Heart right ventricle (tissue), 16 donors: ENCODE results near the gene MGP. TPM values are rescaled to one million over a fixed set of nuclear protein-coding genes. Genes with fewer than 3 reads are reported as not detected.

Source experiments
- ATAC-seq, 8 donors: fragments of 200-7000 bp; cut with Tn5 transposase; one replicate each; pipeline ENCODE4 v1.9.1; 2020; ENCODE audit warnings: mild to moderate bottlenecking in 8 of 8, moderate library complexity in 8 of 8, moderate number of reproducible peaks in 1 of 8
- DNase-seq, 2 donors: peaks; one replicate each; pipeline ENCODE4 v3.0.0-alpha.2; 2020
- H3K27ac ChIP-seq, 10 donors: fragments of 200-600 bp; sonication (generic) in 2 of 10; one replicate each; pipeline versions ENCODE4 v1.5.0 to v1.8.0; 2020 to 2022; ENCODE audit warnings: mild to moderate bottlenecking in 3 of 10
- H3K27me3 ChIP-seq, 7 donors: fragments of 200-600 bp; one replicate each; pipeline ENCODE4 v1.8.0; 2021 to 2022; ENCODE audit warnings: mild to moderate bottlenecking in 2 of 7
- H3K36me3 ChIP-seq, 9 donors: fragments of 200-600 bp; sonication (generic) in 1 of 9; one replicate each; pipeline versions ENCODE4 v1.5.0 to v1.8.0; 2020 to 2022; ENCODE audit warnings: mild to moderate bottlenecking in 2 of 9
- H3K4me1 ChIP-seq, 9 donors: fragments of 200-600 bp; sonication (generic) in 1 of 9; one replicate each; pipeline versions ENCODE4 v1.5.0 to v1.8.0; 2020 to 2022; ENCODE audit warnings: mild to moderate bottlenecking in 4 of 9
- H3K4me3 ChIP-seq, 10 donors: fragments of 200-600 bp; sonication (generic) in 2 of 10; one replicate each; pipeline versions ENCODE4 v1.5.0 to v1.8.0; 2020 to 2022; ENCODE audit warnings: mild to moderate bottlenecking in 7 of 10, moderate library complexity in 2 of 10
- H3K9me3 ChIP-seq, 11 donors: fragments of 200-600 bp in 10 of 11; sonication (generic) in 2 of 11; one replicate each; pipeline versions ENCODE4 v1.5.0 to v1.8.0; 2013 to 2022; ENCODE audit warnings: mild to moderate bottlenecking in 2 of 11, control low read depth in 1 of 11, moderate library complexity in 1 of 11
- CTCF ChIP-seq, 9 donors: fragments of 200-600 bp; sonication (generic) in 2 of 9; IDR thresholded peaks; one replicate each; pipeline versions ENCODE4 v1.5.0 to v1.8.0; 2021 to 2022; ENCODE audit warnings: antibody characterized with exemption in 9 of 9, mild to moderate bottlenecking in 5 of 9, moderate library complexity in 1 of 9
- WGBS, 2 donors: extraction: QIAGEN DNeasy Blood & Tissue Kit; methylation state at CpG; one replicate each; pipeline ENCODE4 v1.1.7; 2013; ENCODE audit warnings: inconsistent platforms in 1 of 2; 5-methylcytosine and 5-hydroxymethylcytosine counted together
- intact Hi-C, 10 donors: fragments of 100-400 bp; cut with DNase I; formaldehyde crosslinking; loops; one replicate each; pipeline versions ENCODE4 v1.11.1 to v1.14.2; 2022
- polyA plus RNA-seq, 2 donors: library from polyadenylated mRNA; stranded (reverse); fragments of 200-250 nt; gene quantifications; one replicate each; pipeline ENCODE4 v1.2.3, GENCODE V29; 2013
- total RNA-seq, 10 donors: library from RNA; stranded (reverse); fragmentation: NEBNext Ultra II Directional in 3 of 10; extraction: Animal tissue kit (Norgen Biotek cat#: 25700) in 3 of 10; gene quantifications; one replicate each; pipeline versions ENCODE4 v1.2.1 to v1.2.4, GENCODE V29; 2021 to 2023
- donor health status: Arrhythmogenic right ventricular cardiomyopathy.
- donor health status: ischemic (EF 13 %, LVEDD 7.1; RV severe dilation, severe dysfunction).
- donor health status: healthy with polysubstance abuse.
- donor health status: DM: no; HTN: yes; CAD: no.
- donor health status: DM: no; HTN: no; CAD: no.
- donor health status: ischemic (EF 25% LVEDD 6.9; RV normal size, moderate dysfunction).
- donor health status: ischemic (EF 25% LVEDD 5.7; RV mildly dilated, moderate dysfunction).
- donor health status: healthy.
- donor health status: DM: yes; HTN: yes; CAD: no.
- donor health status: Ischemic cardiomyopathy.
- donor health status: ischemic (EF 35%, LVEDD 5.7; RV mildly dilated, moderate dysfunction).
- donor health status: nonischemic (EF 11% LVEDD 7.7; RV severe dilation, severe dysfunction).
- donor health status: DM: yes; HTN: yes; CAD: no.
- donor health status: PGD.
- donor health status: ischemic (EF 29% LVEDD 5.4; RV normal size, mild dysfunction).
- donor health status: nonischemic (EF 23%, LVEDD 6.1; RV moderate dilation, normal function).

The MGP gene
- total and polyA plus RNA-seq, 12 donors = 151 to 528 (median 257) TPM

- H3K36me3 ChIP-seq = no peaks in the 10 kb centered on the region
- H3K4me3 ChIP-seq = no peak overlapping the region
- TF ChIP-seq CTCF (IDR thresholded peaks at IDR 0.05) = no peak
- ATAC-seq = no peak
- peak overlapping the region in 3 of 10 donors; percentile 11 to 82 (median 78) for H3K27ac ChIP-seq
- intact Hi-C loops = loop anchor here in 7 of 10 donors (2.0 to 10.0 kb wide), 9 partner anchors 42 to 430 kb away; partner anchors contain the start of genes RERG (in 3 of the 7), C12orf60 (in 2 of the 7), WBP11 (in 2 of the 7) and MGP (in 1 of the 7)
- no peaks in the 10 kb centered on the region for H3K9me3 ChIP-seq
- H3K4me1 ChIP-seq = peaks cover 7 to 76% (median 50%) of the 10 kb centered on the region in 9 donors
- no peak for DNase-seq
- H3K27me3 ChIP-seq = no peaks in the 10 kb centered on the region
Observed at GRCh38 chr12:14844401-14844800, 41.3 kb downstream of the MGP start.

- DNase-seq (peak; percentile 36 to 63), ATAC-seq (peak in 7 of 8 donors; percentile 31 to 73 (median 38))
- H3K4me1 ChIP-seq = peaks cover 7 to 68% (median 50%) of the 10 kb centered on the region in 9 donors
- H3K9me3 ChIP-seq = no peaks in the 10 kb centered on the region
- H3K27me3 ChIP-seq = no peaks in the 10 kb centered on the region
- H3K4me3 ChIP-seq = peak within 1 kb of the TSS in 9 of 10 donors; percentile 5 to 42 (median 33)
- no peak for TF ChIP-seq CTCF (IDR thresholded peaks at IDR 0.05)
- H3K36me3 ChIP-seq = no peaks in the 10 kb centered on the region
- WGBS, 2 donors = 28 to 35% methylated on average over 10 of the region's 10 CpGs
- intact Hi-C loops = loop anchor here in 6 of 10 donors (2.0 to 10.0 kb wide), 9 partner anchors 41 to 431 kb away; partner anchors contain the start of genes C12orf60 (in 2 of the 6), RERG (in 2 of the 6), WBP11 (in 2 of the 6) and MGP (in 1 of the 6)
- H3K27ac ChIP-seq = peak within 1 kb of the TSS; percentile 67 to 82 (median 73)
Observed at GRCh38 chr12:14843425-14843887, 42.2 kb downstream of the MGP start, which contains the start of gene ART4. Gene ART4 (minus strand): TSS chr12:14843526. CDS start chr12:14843113, 413 bp downstream.

- Histone ChIP-seq H3K27me3 (no peaks in the 10 kb centered on the region), H3K9me3 (no peaks in the 10 kb centered on the region), H3K4me3 (peak overlapping the region in 9 of 10 donors; percentile 1 to 42 (median 33)), H3K4me1 (peaks cover 7 to 63% (median 46%) of the 10 kb centered on the region in 9 donors), H3K36me3 (no peaks in the 10 kb centered on the region), H3K27ac (peak overlapping the region; percentile 67 to 82 (median 73))
- intact Hi-C loops = loop anchor here in 6 of 10 donors (2.0 to 10.0 kb wide), 9 partner anchors 40 to 432 kb away; partner anchors contain the start of genes C12orf60 (in 2 of the 6), RERG (in 2 of the 6), WBP11 (in 2 of the 6) and MGP (in 1 of the 6)
- ATAC-seq (no peak), DNase-seq (no peak)
- no peak for TF ChIP-seq CTCF (IDR thresholded peaks at IDR 0.05)
- WGBS, 2 donors = 64 to 75% methylated on average over 3 of the region's 3 CpGs
Observed at GRCh38 chr12:14842315-14842714, 43.3 kb downstream of the MGP start.

- H3K9me3 ChIP-seq = no peaks in the 10 kb centered on the region
- H3K36me3 ChIP-seq = no peaks in the 10 kb centered on the region
- H3K4me1 ChIP-seq = peaks cover 7 to 57% (median 45%) of the 10 kb centered on the region in 9 donors
- ATAC-seq (peak; percentile 80 to 97 (median 90)), DNase-seq (peak; percentile 28 to 71)
- peak overlapping the region; percentile 67 to 82 (median 73) for H3K27ac ChIP-seq
- intact Hi-C loops = loop anchor here in 6 of 10 donors (2.0 to 10.0 kb wide), 9 partner anchors 39 to 433 kb away; partner anchors contain the start of genes C12orf60 (in 2 of the 6), RERG (in 2 of the 6), WBP11 (in 2 of the 6) and MGP (in 1 of the 6)
- TF ChIP-seq CTCF (IDR thresholded peaks at IDR 0.05) = no peak
- WGBS, 2 donors = 5 to 7% methylated on average over 3 of the region's 3 CpGs
- no peaks in the 10 kb centered on the region for H3K27me3 ChIP-seq
- peak overlapping the region in 7 of 10 donors; percentile 1 to 42 (median 33) for H3K4me3 ChIP-seq
Observed at GRCh38 chr12:14841761-14842160, 43.9 kb downstream of the MGP start.
